ENCODE data around the gene CCDC146.

- TF ChIP-seq POLR2A (IDR thresholded peaks at IDR 0.05; ENCODE audit: low read depth, low read length) (no peak), TAF1 (IDR thresholded peaks at IDR 0.05; ENCODE audit: borderline replicate concordance, low read depth, low read length) (no peak)
These were observed 215.8 kb downstream of the CCDC146 start for GRCh38 chr7:77338260-77338659.

Measured in GM12892 (cell line).